ENCODE data around the gene TBCB. TPM values are rescaled to one million over a fixed set of nuclear protein-coding genes. Genes with fewer than 3 reads are reported as not detected.

TBCB gene
- polyA plus RNA-seq, 1 of the 3 experiments (the other 2 are of a cell fraction), result 712 TPM

DNA sequence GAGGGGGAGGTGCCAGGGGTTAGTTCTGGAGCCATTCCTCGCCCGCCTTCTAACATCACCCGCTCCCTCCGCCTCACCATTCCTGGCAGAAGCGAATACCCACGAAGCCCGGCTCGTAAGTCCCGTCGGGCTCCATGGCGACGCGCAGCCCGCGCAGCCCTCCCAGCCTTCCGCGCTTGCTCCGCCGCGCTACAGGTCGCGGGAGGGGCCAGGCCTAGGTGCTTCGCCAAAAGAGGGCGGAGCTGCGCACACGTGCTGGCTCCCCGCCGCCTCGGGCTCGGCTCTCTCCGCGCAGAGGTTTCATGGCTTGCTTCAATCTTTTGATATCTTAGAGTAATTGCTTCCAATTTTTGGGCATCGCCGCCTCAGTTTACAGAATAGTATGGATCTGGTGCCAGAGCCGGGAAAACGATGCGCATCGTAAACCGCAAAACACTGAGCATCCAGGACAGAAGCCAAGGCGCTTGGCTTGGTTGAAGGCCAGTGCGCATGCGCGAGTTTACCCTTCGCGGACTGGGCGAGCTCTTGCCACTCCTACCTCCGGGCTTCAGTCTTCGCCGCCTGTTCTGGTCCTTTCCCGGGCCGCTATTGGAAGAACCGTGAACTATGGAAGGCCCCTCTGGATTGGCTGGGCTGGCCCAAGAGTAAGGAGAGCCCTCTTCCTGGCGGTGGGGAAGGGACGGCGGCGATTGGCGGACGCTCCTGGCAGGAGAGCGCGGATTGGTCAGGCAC is 381 bp upstream of the TBCB start, which contains the start of gene POLR2I (continued):
- TF ChIP-seq NFIC (IDR thresholded peaks at IDR 0.05; ENCODE audit: borderline replicate concordance) (peak; percentile 55), GATA2 (CRISPR knock-in tag; IDR thresholded peaks at IDR 0.05) (no peak), FOXJ3 (CRISPR knock-in tag; IDR thresholded peaks at IDR 0.05) (no peak), FOSL2 (IDR thresholded peaks at IDR 0.05; ENCODE audit: borderline replicate concordance, low read depth) (no peak), RXRA (IDR thresholded peaks at IDR 0.05; ENCODE audit: borderline replicate concordance, low read depth) (no peak), MXI1 (IDR thresholded peaks at IDR 0.05; ENCODE audit: low read depth, low read length) (peak; percentile 99), EP300 (IDR thresholded peaks at IDR 0.05; ENCODE audit: borderline replicate concordance in 1 of 2, low read depth in 1 of 2, low read length in 1 of 2) (0 out of 4 replicates have a peak, but pooled peaks of 1 of the 2 experiments have one; percentile 2), TAF1 (IDR thresholded peaks at IDR 0.05; ENCODE audit: borderline replicate concordance, low read depth, low read length) (0 out of 2 replicates have a peak, but pooled peaks have one; percentile 55), RCOR1 (IDR thresholded peaks at IDR 0.05; ENCODE audit: low read length) (0 out of 2 replicates have a peak, but pooled peaks have one; percentile 7), CHD2 (IDR thresholded peaks at IDR 0.05; ENCODE audit: low read length, partially characterized antibody) (peak; percentile 48), TEAD4 (IDR thresholded peaks at IDR 0.05; ENCODE audit: borderline replicate concordance, insufficient read depth) (no peak), ELF1 (IDR thresholded peaks at IDR 0.05) (peak; percentile 25; the same call in 1 of the 2 replicates), RFX5 (IDR thresholded peaks at IDR 0.05; ENCODE audit: low read length) (peak; percentile 76), NRF1 (IDR thresholded peaks at IDR 0.05; ENCODE audit: low read depth, low read length) (peak; percentile 89), EZH2phosphoT487 (IDR thresholded peaks at IDR 0.05; ENCODE audit: borderline replicate concordance, low read depth) (no peak), SMC3 (IDR thresholded peaks at IDR 0.05; ENCODE audit: low read depth, low read length) (no peak), YY1 (IDR thresholded peaks at IDR 0.05; ENCODE audit: low read depth) (peak; percentile 70; the same call in 1 of the 2 replicates)
- TF ChIP-seq, protein P1, sequence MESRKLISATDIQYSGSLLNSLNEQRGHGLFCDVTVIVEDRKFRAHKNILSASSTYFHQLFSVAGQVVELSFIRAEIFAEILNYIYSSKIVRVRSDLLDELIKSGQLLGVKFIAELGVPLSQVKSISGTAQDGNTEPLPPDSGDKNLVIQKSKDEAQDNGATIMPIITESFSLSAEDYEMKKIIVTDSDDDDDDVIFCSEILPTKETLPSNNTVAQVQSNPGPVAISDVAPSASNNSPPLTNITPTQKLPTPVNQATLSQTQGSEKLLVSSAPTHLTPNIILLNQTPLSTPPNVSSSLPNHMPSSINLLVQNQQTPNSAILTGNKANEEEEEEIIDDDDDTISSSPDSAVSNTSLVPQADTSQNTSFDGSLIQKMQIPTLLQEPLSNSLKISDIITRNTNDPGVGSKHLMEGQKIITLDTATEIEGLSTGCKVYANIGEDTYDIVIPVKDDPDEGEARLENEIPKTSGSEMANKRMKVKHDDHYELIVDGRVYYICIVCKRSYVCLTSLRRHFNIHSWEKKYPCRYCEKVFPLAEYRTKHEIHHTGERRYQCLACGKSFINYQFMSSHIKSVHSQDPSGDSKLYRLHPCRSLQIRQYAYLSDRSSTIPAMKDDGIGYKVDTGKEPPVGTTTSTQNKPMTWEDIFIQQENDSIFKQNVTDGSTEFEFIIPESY (IDR thresholded peaks at IDR 0.05; ENCODE audit: borderline replicate concordance, low read depth), result no peak
- TF ChIP-seq, protein P2, sequence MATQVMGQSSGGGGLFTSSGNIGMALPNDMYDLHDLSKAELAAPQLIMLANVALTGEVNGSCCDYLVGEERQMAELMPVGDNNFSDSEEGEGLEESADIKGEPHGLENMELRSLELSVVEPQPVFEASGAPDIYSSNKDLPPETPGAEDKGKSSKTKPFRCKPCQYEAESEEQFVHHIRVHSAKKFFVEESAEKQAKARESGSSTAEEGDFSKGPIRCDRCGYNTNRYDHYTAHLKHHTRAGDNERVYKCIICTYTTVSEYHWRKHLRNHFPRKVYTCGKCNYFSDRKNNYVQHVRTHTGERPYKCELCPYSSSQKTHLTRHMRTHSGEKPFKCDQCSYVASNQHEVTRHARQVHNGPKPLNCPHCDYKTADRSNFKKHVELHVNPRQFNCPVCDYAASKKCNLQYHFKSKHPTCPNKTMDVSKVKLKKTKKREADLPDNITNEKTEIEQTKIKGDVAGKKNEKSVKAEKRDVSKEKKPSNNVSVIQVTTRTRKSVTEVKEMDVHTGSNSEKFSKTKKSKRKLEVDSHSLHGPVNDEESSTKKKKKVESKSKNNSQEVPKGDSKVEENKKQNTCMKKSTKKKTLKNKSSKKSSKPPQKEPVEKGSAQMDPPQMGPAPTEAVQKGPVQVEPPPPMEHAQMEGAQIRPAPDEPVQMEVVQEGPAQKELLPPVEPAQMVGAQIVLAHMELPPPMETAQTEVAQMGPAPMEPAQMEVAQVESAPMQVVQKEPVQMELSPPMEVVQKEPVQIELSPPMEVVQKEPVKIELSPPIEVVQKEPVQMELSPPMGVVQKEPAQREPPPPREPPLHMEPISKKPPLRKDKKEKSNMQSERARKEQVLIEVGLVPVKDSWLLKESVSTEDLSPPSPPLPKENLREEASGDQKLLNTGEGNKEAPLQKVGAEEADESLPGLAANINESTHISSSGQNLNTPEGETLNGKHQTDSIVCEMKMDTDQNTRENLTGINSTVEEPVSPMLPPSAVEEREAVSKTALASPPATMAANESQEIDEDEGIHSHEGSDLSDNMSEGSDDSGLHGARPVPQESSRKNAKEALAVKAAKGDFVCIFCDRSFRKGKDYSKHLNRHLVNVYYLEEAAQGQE (IDR thresholded peaks at IDR 0.05; ENCODE audit: low read depth, low read length), result 0 out of 2 replicates have a peak, but pooled peaks have one; percentile 26
- TF ChIP-seq, protein P3, sequence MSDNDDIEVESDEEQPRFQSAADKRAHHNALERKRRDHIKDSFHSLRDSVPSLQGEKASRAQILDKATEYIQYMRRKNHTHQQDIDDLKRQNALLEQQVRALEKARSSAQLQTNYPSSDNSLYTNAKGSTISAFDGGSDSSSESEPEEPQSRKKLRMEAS (IDR thresholded peaks at IDR 0.05; ENCODE audit: low read depth), result peak; percentile 100
- TF ChIP-seq, protein P4, sequence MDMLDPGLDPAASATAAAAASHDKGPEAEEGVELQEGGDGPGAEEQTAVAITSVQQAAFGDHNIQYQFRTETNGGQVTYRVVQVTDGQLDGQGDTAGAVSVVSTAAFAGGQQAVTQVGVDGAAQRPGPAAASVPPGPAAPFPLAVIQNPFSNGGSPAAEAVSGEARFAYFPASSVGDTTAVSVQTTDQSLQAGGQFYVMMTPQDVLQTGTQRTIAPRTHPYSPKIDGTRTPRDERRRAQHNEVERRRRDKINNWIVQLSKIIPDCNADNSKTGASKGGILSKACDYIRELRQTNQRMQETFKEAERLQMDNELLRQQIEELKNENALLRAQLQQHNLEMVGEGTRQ (IDR thresholded peaks at IDR 0.05; ENCODE audit: borderline replicate concordance, low read depth, low read length), result 0 out of 2 replicates have a peak, but pooled peaks have one; percentile 45
